Hepatocyte (in vitro differentiated cells): Measurements from ENCODE around the gene TNNT2.

Source experiments
- EZH2 ChIP-seq: fragments of 200-600 bp; sonication (generic); IDR thresholded peaks from 2 replicates; pipeline ENCODE4 v1.6.1; 2016; ENCODE audit warnings: antibody characterized with exemption, mild to moderate bottlenecking, borderline replicate concordance
- EZH2phosphoT487 ChIP-seq: fragments of 200-600 bp; sonication (generic); IDR thresholded peaks from one replicate; pipeline ENCODE4 v1.6.1; 2018; ENCODE audit warnings: antibody characterized with exemption, mild to moderate bottlenecking, low read depth, moderate library complexity; ENCODE audit not compliant: unreplicated experiment, severe bottlenecking
- TF ChIP-seq, protein P1 (sequence below): fragments of 200-600 bp; sonication (generic); IDR thresholded peaks from 2 replicates; pipeline ENCODE4 v1.5.1; 2016; ENCODE audit warnings: antibody characterized with exemption, mild to moderate bottlenecking; ENCODE audit not compliant: poor library complexity

GRCh38 chr1:201369209-201369608 is 8.3 kb downstream of the TNNT2 start:
- TF ChIP-seq, protein P1, sequence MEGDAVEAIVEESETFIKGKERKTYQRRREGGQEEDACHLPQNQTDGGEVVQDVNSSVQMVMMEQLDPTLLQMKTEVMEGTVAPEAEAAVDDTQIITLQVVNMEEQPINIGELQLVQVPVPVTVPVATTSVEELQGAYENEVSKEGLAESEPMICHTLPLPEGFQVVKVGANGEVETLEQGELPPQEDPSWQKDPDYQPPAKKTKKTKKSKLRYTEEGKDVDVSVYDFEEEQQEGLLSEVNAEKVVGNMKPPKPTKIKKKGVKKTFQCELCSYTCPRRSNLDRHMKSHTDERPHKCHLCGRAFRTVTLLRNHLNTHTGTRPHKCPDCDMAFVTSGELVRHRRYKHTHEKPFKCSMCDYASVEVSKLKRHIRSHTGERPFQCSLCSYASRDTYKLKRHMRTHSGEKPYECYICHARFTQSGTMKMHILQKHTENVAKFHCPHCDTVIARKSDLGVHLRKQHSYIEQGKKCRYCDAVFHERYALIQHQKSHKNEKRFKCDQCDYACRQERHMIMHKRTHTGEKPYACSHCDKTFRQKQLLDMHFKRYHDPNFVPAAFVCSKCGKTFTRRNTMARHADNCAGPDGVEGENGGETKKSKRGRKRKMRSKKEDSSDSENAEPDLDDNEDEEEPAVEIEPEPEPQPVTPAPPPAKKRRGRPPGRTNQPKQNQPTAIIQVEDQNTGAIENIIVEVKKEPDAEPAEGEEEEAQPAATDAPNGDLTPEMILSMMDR = no peak
- TF ChIP-seq EZH2 (no peak), EZH2phosphoT487 (no peak)
